ENCODE data around the gene OR9A2. TPM values are rescaled to one million over a fixed set of nuclear protein-coding genes. Genes with fewer than 3 reads are reported as not detected.

Gene OR9A2
- polyA plus RNA-seq, 1 experiment, result not detected

GRCh38 chr7:143042790-143043271 is 15.9 kb upstream of the OR9A2 start:
- POLR2A ChIA-PET, result interaction anchor here (1.8 kb wide), 1 partner anchor 29 kb away, joined by 7 read pairs; no protein-coding TSS in a partner anchor
- H3K36me3 ChIP-seq (ENCODE audit: control insufficient read depth, insufficient read depth, low read length), result no peaks in the 10 kb centered on the region

GRCh38 chr7:143042159-143042789 is 15.3 kb upstream of the OR9A2 start:
- no peaks in the 10 kb centered on the region for H3K27me3 ChIP-seq (ENCODE audit: control insufficient read depth, insufficient read depth, low read length)
- ChIA-PET CTCF (interaction anchor here (0.8 to 2.7 kb wide), 5 partner anchors 10 to 172 kb away, joined by 3 to 11 read pairs (median 3); no protein-coding TSS in a partner anchor), POLR2A (interaction anchor here (1.8 kb wide), 1 partner anchor 29 kb away, joined by 7 read pairs; no protein-coding TSS in a partner anchor)
- H3K4me3 ChIP-seq (ENCODE audit: low read depth, low read length), result no peak overlapping the region
- H3K36me3 ChIP-seq (ENCODE audit: control insufficient read depth, insufficient read depth, low read length), result no peaks in the 10 kb centered on the region
- no peak for DNase-seq (ENCODE audit: low read depth)
- no peak for TF ChIP-seq CTCF (IDR thresholded peaks at IDR 0.05; ENCODE audit: insufficient read depth, low read depth, low read length)

More at GRCh38 chr7:143042790-143043271, 15.9 kb upstream of the OR9A2 start:
- DNase-seq (ENCODE audit: low read depth), result no peak
- no peak for TF ChIP-seq CTCF (IDR thresholded peaks at IDR 0.05; ENCODE audit: insufficient read depth, low read depth, low read length)
- no peaks in the 10 kb centered on the region for H3K27me3 ChIP-seq (ENCODE audit: control insufficient read depth, insufficient read depth, low read length)
- CTCF ChIA-PET, result interaction anchor here (0.6 to 2.7 kb wide), 6 partner anchors 11 to 172 kb away, joined by 3 to 11 read pairs (median 3); no protein-coding TSS in a partner anchor
- H3K4me3 ChIP-seq (ENCODE audit: low read depth, low read length), result no peak overlapping the region

GRCh38 chr7:143041346-143041745 is 14.4 kb upstream of the OR9A2 start:
- no peak for DNase-seq (ENCODE audit: low read depth)
- ChIA-PET CTCF (interaction anchor here (1.7 to 2.7 kb wide), 2 partner anchors 9 to 173 kb away, joined by 3 to 11 read pairs; no protein-coding TSS in a partner anchor), POLR2A (interaction anchor here (0.6 to 0.7 kb wide), 2 partner anchors 10 to 163 kb away, joined by 3 to 4 read pairs; no protein-coding TSS in a partner anchor)
- Histone ChIP-seq H3K36me3 (ENCODE audit: control insufficient read depth, insufficient read depth, low read length) (no peaks in the 10 kb centered on the region), H3K4me3 (ENCODE audit: low read depth, low read length) (no peak overlapping the region), H3K27me3 (ENCODE audit: control insufficient read depth, insufficient read depth, low read length) (no peaks in the 10 kb centered on the region)
- no peak for TF ChIP-seq CTCF (IDR thresholded peaks at IDR 0.05; ENCODE audit: insufficient read depth, low read depth, low read length)

GRCh38 chr7:143040209-143040715 is 13.3 kb upstream of the OR9A2 start:
- ChIA-PET POLR2A (no interaction called here), CTCF (interaction anchor here (1.1 to 1.5 kb wide), 4 partner anchors 9 to 174 kb away, joined by 3 to 6 read pairs (median 4); no protein-coding TSS in a partner anchor)
- Histone ChIP-seq H3K36me3 (ENCODE audit: control insufficient read depth, insufficient read depth, low read length) (no peaks in the 10 kb centered on the region), H3K4me3 (ENCODE audit: low read depth, low read length) (no peak overlapping the region), H3K27me3 (ENCODE audit: control insufficient read depth, insufficient read depth, low read length) (no peaks in the 10 kb centered on the region)
- DNase-seq (ENCODE audit: low read depth), result no peak
- no peak for TF ChIP-seq CTCF (IDR thresholded peaks at IDR 0.05; ENCODE audit: insufficient read depth, low read depth, low read length)

- Histone ChIP-seq H3K36me3 (ENCODE audit: control insufficient read depth, insufficient read depth, low read length) (no peaks in the 10 kb centered on the region), H3K4me3 (ENCODE audit: low read depth, low read length) (no peak overlapping the region), H3K27me3 (ENCODE audit: control insufficient read depth, insufficient read depth, low read length) (no peaks in the 10 kb centered on the region)
- POLR2A ChIA-PET, result no interaction called here
- CTCF ChIA-PET, result no interaction called here
- TF ChIP-seq CTCF (IDR thresholded peaks at IDR 0.05; ENCODE audit: insufficient read depth, low read depth, low read length), result no peak
- DNase-seq (ENCODE audit: low read depth), result no peak
These were observed 11.7 kb upstream of the OR9A2 start for GRCh38 chr7:143038635-143039034.

All from BJ (cell line).